Measurements from ENCODE around the gene CHD8. TPM values are rescaled to one million over a fixed set of nuclear protein-coding genes. Genes with fewer than 3 reads are reported as not detected.

CHD8 gene
- total RNA-seq, 1 donor from 2014 or later, result 144 TPM

GRCh38 chr14:21419528-21419927 lies 36.4 kb downstream of the CHD8 start:
- no peak for TF ChIP-seq CTCF (IDR thresholded peaks at IDR 0.05; ENCODE audit: unreplicated experiment)
- Mint-ChIP-seq H3K27ac (ENCODE audit: unreplicated experiment) (no peak overlapping the region), H3K27me3 (ENCODE audit: unreplicated experiment) (no peaks in the 10 kb centered on the region), H3K4me3 (ENCODE audit: unreplicated experiment) (no peak overlapping the region), H3K36me3 (ENCODE audit: low read depth, unreplicated experiment) (peaks cover 39% of the 10 kb centered on the region), H3K4me1 (ENCODE audit: unreplicated experiment) (no peaks in the 10 kb centered on the region), H3K9me3 (ENCODE audit: unreplicated experiment) (no peaks in the 10 kb centered on the region)
- no peak for DNase-seq (ENCODE audit: low spot score)

DNA sequence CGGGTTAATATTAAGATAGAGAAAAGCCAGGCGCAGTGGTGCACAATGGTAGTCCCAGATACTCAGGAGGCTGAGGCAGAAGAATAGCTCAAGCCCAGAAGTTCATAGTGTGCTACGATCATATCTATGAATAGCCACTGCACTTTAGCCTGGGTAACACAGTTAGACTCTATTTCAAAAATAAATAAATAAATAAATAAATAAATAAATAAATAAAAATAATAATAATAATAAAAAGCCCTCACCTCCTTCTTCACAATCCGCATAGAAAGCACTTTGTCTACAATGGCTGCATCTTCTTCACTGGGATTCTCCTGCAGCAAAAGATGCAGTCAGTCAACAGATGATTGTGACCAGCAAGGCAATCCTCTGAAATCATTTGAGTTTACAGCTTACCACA lies 40.6 kb downstream of the CHD8 start:
- H3K27ac Mint-ChIP-seq (ENCODE audit: unreplicated experiment), result no peak overlapping the region
- no peaks in the 10 kb centered on the region for H3K9me3 Mint-ChIP-seq (ENCODE audit: unreplicated experiment)
- no peaks in the 10 kb centered on the region for H3K4me1 Mint-ChIP-seq (ENCODE audit: unreplicated experiment)
- TF ChIP-seq CTCF (IDR thresholded peaks at IDR 0.05; ENCODE audit: unreplicated experiment), result no peak
- peaks cover 24% of the 10 kb centered on the region for H3K36me3 Mint-ChIP-seq (ENCODE audit: low read depth, unreplicated experiment)
- no peak overlapping the region for H3K4me3 Mint-ChIP-seq (ENCODE audit: unreplicated experiment)
- peaks cover 3% of the 10 kb centered on the region for H3K27me3 Mint-ChIP-seq (ENCODE audit: unreplicated experiment)
- no peak for DNase-seq (ENCODE audit: low spot score)

DNA sequence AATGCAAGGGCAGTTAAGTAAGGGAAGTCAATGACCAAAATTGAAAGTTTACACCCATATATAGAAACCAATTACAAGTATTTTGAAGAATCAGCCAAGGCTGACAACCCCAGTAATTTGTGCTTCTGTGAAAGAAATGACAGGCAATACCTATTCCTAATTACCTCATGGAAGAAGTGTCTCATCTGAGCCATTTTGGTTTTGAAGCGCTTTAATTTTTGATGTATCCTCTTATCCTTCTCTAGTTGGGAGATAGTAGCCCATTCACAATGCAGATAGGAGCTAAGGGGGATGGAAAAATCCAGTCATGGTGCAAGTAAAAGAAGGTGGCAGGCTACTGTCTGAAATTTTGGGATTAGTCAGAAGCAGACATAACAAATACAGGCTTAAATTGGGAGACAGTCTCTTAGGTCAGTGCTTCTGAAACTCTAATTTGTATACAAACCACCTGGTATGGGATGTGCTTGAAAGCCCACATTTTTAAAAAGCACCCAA lies 41.7 kb downstream of the CHD8 start:
- peaks cover 23% of the 10 kb centered on the region for H3K36me3 Mint-ChIP-seq (ENCODE audit: low read depth, unreplicated experiment)
- TF ChIP-seq CTCF (IDR thresholded peaks at IDR 0.05; ENCODE audit: unreplicated experiment), result no peak
- H3K27me3 Mint-ChIP-seq (ENCODE audit: unreplicated experiment), result peaks cover 3% of the 10 kb centered on the region
- no peak overlapping the region for H3K4me3 Mint-ChIP-seq (ENCODE audit: unreplicated experiment)
- no peaks in the 10 kb centered on the region for H3K9me3 Mint-ChIP-seq (ENCODE audit: unreplicated experiment)
- DNase-seq (ENCODE audit: low spot score), result no peak
- H3K4me1 Mint-ChIP-seq (ENCODE audit: unreplicated experiment), result no peaks in the 10 kb centered on the region
- no peak overlapping the region for H3K27ac Mint-ChIP-seq (ENCODE audit: unreplicated experiment)

DNA sequence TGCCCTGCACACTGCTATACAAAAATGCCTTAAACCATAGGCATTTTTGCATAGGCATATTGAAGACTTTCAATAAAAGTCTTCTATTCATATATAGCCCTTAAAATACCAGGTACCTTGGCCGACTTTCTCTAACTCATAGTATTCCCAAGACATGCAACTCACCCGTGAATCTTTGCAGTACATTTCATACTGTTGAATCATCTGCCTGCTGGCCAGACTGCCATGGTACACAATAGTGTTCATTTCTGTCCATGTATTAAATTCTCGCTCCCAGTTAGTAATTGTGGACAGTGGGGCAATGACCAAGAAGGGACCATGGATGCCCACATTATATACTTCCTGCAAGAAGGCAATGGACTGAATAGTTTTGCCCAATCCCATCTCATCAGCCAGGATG lies 47.8 kb downstream of the CHD8 start:
- no peaks in the 10 kb centered on the region for H3K4me1 Mint-ChIP-seq (ENCODE audit: unreplicated experiment)
- no peak overlapping the region for H3K27ac Mint-ChIP-seq (ENCODE audit: unreplicated experiment)
- no peak for TF ChIP-seq CTCF (IDR thresholded peaks at IDR 0.05; ENCODE audit: unreplicated experiment)
- peaks cover 1% of the 10 kb centered on the region for H3K27me3 Mint-ChIP-seq (ENCODE audit: unreplicated experiment)
- H3K36me3 Mint-ChIP-seq (ENCODE audit: low read depth, unreplicated experiment), result peaks cover 43% of the 10 kb centered on the region
- no peak overlapping the region for H3K4me3 Mint-ChIP-seq (ENCODE audit: unreplicated experiment)
- no peak for DNase-seq (ENCODE audit: low spot score)
- no peaks in the 10 kb centered on the region for H3K9me3 Mint-ChIP-seq (ENCODE audit: unreplicated experiment)

GRCh38 chr14:21406213-21406612 lies 49.7 kb downstream of the CHD8 start:
- TF ChIP-seq CTCF (IDR thresholded peaks at IDR 0.05; ENCODE audit: unreplicated experiment), result no peak
- Mint-ChIP-seq H3K9me3 (ENCODE audit: unreplicated experiment) (no peaks in the 10 kb centered on the region), H3K36me3 (ENCODE audit: low read depth, unreplicated experiment) (peaks cover 52% of the 10 kb centered on the region), H3K4me1 (ENCODE audit: unreplicated experiment) (no peaks in the 10 kb centered on the region), H3K27ac (ENCODE audit: unreplicated experiment) (no peak overlapping the region), H3K27me3 (ENCODE audit: unreplicated experiment) (no peaks in the 10 kb centered on the region), H3K4me3 (ENCODE audit: unreplicated experiment) (no peak overlapping the region)
- no peak for DNase-seq (ENCODE audit: low spot score)
